Stomach (tissue), 9 donors: ENCODE measurements around the gene ICAM2. TPM values are rescaled to one million over a fixed set of nuclear protein-coding genes. Genes with fewer than 3 reads are reported as not detected.

ENCODE experiments used
- DNase-seq, 2 donors: peaks; one replicate each; pipeline versions ENCODE4 v3.0.0 to v3.0.0-alpha.2; 2013 to 2019
- H3K27ac ChIP-seq, 5 donors: fragments of 200-600 bp in 4 of 5; sonication (generic) in 4 of 5; one replicate each; pipeline ENCODE4 v1.5.1; 2013 to 2019; ENCODE audit warnings: mild to moderate bottlenecking in 1 of 5, moderate library complexity in 1 of 5
- H3K27me3 ChIP-seq, 3 donors: fragments of 200-600 bp; sonication (generic); one replicate each; pipeline ENCODE4 v1.5.1; 2017 to 2019; ENCODE audit warnings: mixed run types in 1 of 3
- H3K36me3 ChIP-seq, 4 donors: fragments of 200-600 bp; sonication (generic); 1 replicate in 3 of 4; 2 replicates in 1 of 4; pipeline ENCODE4 v1.5.1; 2016 to 2019
- H3K4me1 ChIP-seq, 4 donors: fragments of 200-600 bp; sonication (generic); one replicate each; pipeline ENCODE4 v1.5.1; 2016 to 2019
- H3K4me3 ChIP-seq, 4 donors: fragments of 200-600 bp; sonication (generic) in 3 of 4; one replicate each; pipeline ENCODE4 v1.5.1; 2016 to 2019; ENCODE audit warnings: mild to moderate bottlenecking in 1 of 4
- H3K9me3 ChIP-seq, 4 donors: fragments of 200-600 bp; sonication (generic); one replicate each; pipeline ENCODE4 v1.5.1; 2016 to 2019
- CTCF ChIP-seq, 7 experiments: fragments of 450-650 bp in 4 of 7; fragments of 200-600 bp in 3 of 7; sonication (generic) in 3 of 7; IDR thresholded peaks; one replicate each; pipeline ENCODE4 v1.5.1; 2016 to 2019; ENCODE audit warnings: antibody characterized with exemption in 7 of 7, control low read depth in 2 of 7, mild to moderate bottlenecking in 1 of 7
- EP300 ChIP-seq: sonication (generic); formaldehyde crosslinking; IDR thresholded peaks from one replicate; pipeline ENCODE4 v1.6.1; 2017; ENCODE audit warnings: antibody characterized with exemption
- POLR2A ChIP-seq, 4 donors: fragments of 450-650 bp; IDR thresholded peaks; one replicate each; pipeline ENCODE4 v1.6.1; 2016; ENCODE audit warnings: antibody characterized with exemption in 4 of 4, control low read depth in 2 of 4, mild to moderate bottlenecking in 1 of 4, moderate library complexity in 1 of 4
- POLR2AphosphoS5 ChIP-seq, 3 donors: sonication (generic); formaldehyde crosslinking; IDR thresholded peaks; one replicate each; pipeline ENCODE4 v1.6.1; 2016; ENCODE audit warnings: antibody characterized with exemption in 3 of 3
- WGBS, 5 donors: extraction: QIAGEN DNeasy Blood & Tissue Kit in 3 of 5; methylation state at CpG; one replicate each; pipeline versions ENCODE4 v1.1.5 to v1.1.7; 2013 to 2018; 5-methylcytosine and 5-hydroxymethylcytosine counted together
- intact Hi-C: fragments of 100-400 bp; cut with DNase I; formaldehyde crosslinking; loops from one replicate; pipeline ENCODE4 v1.15.1; 2023; ENCODE audit warnings: low total_unique reads
- polyA plus RNA-seq, 3 donors: library from polyadenylated mRNA; stranded (reverse); fragments of 200-250 nt; gene quantifications; one replicate each; pipeline ENCODE4 v1.2.3, GENCODE V29; 2013
- total RNA-seq, 5 donors: library from RNA; depleted of rRNA; stranded (reverse); fragments of >200 nt; gene quantifications; one replicate each; pipeline versions ENCODE4 v1.1.0 to v1.2.3, GENCODE V29; 2014 to 2016
- donor health status: healthy with polysubstance abuse.
- donor health status: Bipolar disorder and iron deficiency.
- donor health status: healthy.

ICAM2 gene
- total and polyA plus RNA-seq, 8 donors, result 4.7 to 25.3 (median 10.7) TPM; not detected in 2

- WGBS, 5 donors, result 73 to 85% (median 83%) methylated on average over 4 of the region's 4 CpGs
- H3K9me3 ChIP-seq, result no peaks in the 10 kb centered on the region
- H3K27me3 ChIP-seq, result no peaks in the 10 kb centered on the region
- TF ChIP-seq EP300 (no peak), POLR2A (IDR thresholded peaks at IDR 0.05) (no peak), CTCF (IDR thresholded peaks at IDR 0.05) (no peak), POLR2AphosphoS5 (IDR thresholded peaks at IDR 0.05) (no peak)
- intact Hi-C loops, result no loop called here
- no peak overlapping the region for H3K4me3 ChIP-seq
- H3K36me3 ChIP-seq, result no peaks in the 10 kb centered on the region
- H3K27ac ChIP-seq, result peak overlapping the region in 4 of 5 donors; percentile 39 to 73 (median 60)
- DNase-seq, result no peak
- peaks cover 0 to 15% (median 8%) of the 10 kb centered on the region in 4 donors for H3K4me1 ChIP-seq
Measured at GRCh38 chr17:63963123-63963522, 57.3 kb downstream of the ICAM2 start.

- no peaks in the 10 kb centered on the region for H3K27me3 ChIP-seq
- WGBS, 5 donors, result 54 to 76% (median 61%) methylated on average over 9 to 10 of the region's 10 CpGs
- peaks cover 0 to 15% (median 8%) of the 10 kb centered on the region in 4 donors for H3K4me1 ChIP-seq
- H3K27ac ChIP-seq, result peak overlapping the region; percentile 16 to 73 (median 51)
- intact Hi-C loops, result no loop called here
- H3K36me3 ChIP-seq, result no peaks in the 10 kb centered on the region
- TF ChIP-seq POLR2A (IDR thresholded peaks at IDR 0.05) (no peak), EP300 (no peak), POLR2AphosphoS5 (IDR thresholded peaks at IDR 0.05) (no peak), CTCF (IDR thresholded peaks at IDR 0.05) (no peak)
- DNase-seq, result no peak
- H3K9me3 ChIP-seq, result no peaks in the 10 kb centered on the region
- no peak overlapping the region for H3K4me3 ChIP-seq
Measured at GRCh38 chr17:63962298-63962744, 58.1 kb downstream of the ICAM2 start.

GRCh38 chr17:63961355-63962212 lies 58.8 kb downstream of the ICAM2 start:
- Histone ChIP-seq H3K27me3 (no peaks in the 10 kb centered on the region), H3K9me3 (no peaks in the 10 kb centered on the region), H3K36me3 (no peaks in the 10 kb centered on the region), H3K4me1 (peaks cover 0 to 15% (median 8%) of the 10 kb centered on the region in 4 donors), H3K4me3 (peak overlapping the region; percentile 15 to 22 (median 18)), H3K27ac (peak overlapping the region in 4 of 5 donors; percentile 20 to 73 (median 60))
- peak; percentile 44 to 80 for DNase-seq
- intact Hi-C loops, result no loop called here
- no peak for TF ChIP-seq POLR2A (IDR thresholded peaks at IDR 0.05)
- TF ChIP-seq EP300, result no peak
- TF ChIP-seq CTCF (IDR thresholded peaks at IDR 0.05), result no peak
- TF ChIP-seq POLR2AphosphoS5 (IDR thresholded peaks at IDR 0.05), result no peak
- WGBS, 5 donors, result 15 to 19% (median 17%) methylated on average over 35 to 37 of the region's 37 CpGs

GRCh38 chr17:63960430-63960829 lies 60.0 kb downstream of the ICAM2 start:
- WGBS, 5 donors, result 49 to 64% (median 55%) methylated on average over 7 of the region's 7 CpGs
- Histone ChIP-seq H3K27ac (peak overlapping the region in 1 of 5 donors; percentile 26), H3K4me1 (peaks cover 0 to 15% (median 8%) of the 10 kb centered on the region in 4 donors), H3K27me3 (no peaks in the 10 kb centered on the region), H3K36me3 (no peaks in the 10 kb centered on the region), H3K9me3 (no peaks in the 10 kb centered on the region), H3K4me3 (no peak overlapping the region)
- no peak for DNase-seq
- no peak for TF ChIP-seq POLR2A (IDR thresholded peaks at IDR 0.05)
- no peak for TF ChIP-seq CTCF (IDR thresholded peaks at IDR 0.05)
- no peak for TF ChIP-seq POLR2AphosphoS5 (IDR thresholded peaks at IDR 0.05)
- no peak for TF ChIP-seq EP300
- intact Hi-C loops, result no loop called here
